HG02588 (cell line): ENCODE measurements around the gene GPC3.

Experiments used
- ATAC-seq: cut with Tn5 transposase; IDR thresholded peaks from one replicate; pipeline ENCODE4 v1.9.1; 2021; ENCODE audit warnings: mild to moderate bottlenecking, moderate library complexity; ENCODE audit not compliant: unreplicated experiment

Gene GPC3

GRCh38 chrX:133933316-133933715, 52.1 kb downstream of the GPC3 start:
- ATAC-seq, result no peak

DNA sequence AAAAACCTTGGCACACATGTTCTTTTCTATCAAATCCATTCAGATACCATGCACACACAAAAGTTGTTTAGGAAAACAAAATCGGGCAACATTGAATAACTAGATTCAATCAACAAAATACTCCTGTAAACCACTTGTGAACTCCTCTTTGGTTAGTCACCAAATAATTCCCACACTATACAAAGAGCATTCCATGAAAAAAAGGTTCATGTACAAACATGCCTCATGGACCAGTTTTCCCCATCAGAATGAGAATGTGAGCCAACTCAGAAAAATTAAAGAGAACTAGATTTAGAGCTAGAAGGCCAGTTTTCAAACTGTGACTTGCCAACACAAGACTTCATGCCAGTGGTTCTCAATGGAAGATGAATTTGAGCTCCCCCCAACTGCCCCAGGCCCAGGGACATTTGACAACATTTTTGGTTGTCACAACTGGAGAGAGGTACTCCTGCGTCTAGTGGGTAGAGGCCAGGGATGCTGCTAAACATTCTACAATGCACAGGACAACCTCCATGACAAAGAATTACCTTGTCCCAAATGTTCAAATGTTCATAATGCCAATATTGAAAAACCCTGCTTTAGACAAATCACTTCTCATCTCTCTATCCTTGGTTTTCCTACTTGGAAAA, 55.4 kb downstream of the GPC3 start:
- no peak for ATAC-seq

GRCh38 chrX:133928365-133928764, 57.0 kb downstream of the GPC3 start:
- no peak for ATAC-seq

GRCh38 chrX:133926809-133927208, 58.6 kb downstream of the GPC3 start:
- no peak for ATAC-seq

- ATAC-seq, result no peak
Observed at GRCh38 chrX:133926099-133926498, 59.3 kb downstream of the GPC3 start.

GRCh38 chrX:133924548-133924947, 60.8 kb downstream of the GPC3 start:
- ATAC-seq, result no peak

DNA sequence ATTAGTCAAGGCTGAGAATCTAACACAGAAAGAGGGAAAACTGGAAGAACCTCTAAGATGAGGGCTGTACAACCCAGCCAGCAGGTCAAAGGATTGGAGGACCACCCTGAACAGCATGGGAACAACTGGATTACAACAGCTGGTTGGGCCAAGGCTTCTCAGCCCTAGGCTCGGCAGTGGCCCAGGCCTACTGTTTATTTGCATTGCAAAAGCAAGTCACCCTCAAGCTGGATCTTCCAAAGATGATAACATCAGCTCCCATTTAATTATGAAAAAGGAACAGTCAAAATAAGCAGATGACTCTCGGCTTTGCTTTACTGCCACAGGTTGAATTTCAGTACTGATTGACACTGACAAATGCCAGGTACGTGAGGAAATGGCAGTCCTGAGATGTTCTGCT, 61.8 kb downstream of the GPC3 start:
- ATAC-seq, result no peak

- ATAC-seq, result no peak
Observed at GRCh38 chrX:133923113-133923512, 62.3 kb downstream of the GPC3 start.

DNA sequence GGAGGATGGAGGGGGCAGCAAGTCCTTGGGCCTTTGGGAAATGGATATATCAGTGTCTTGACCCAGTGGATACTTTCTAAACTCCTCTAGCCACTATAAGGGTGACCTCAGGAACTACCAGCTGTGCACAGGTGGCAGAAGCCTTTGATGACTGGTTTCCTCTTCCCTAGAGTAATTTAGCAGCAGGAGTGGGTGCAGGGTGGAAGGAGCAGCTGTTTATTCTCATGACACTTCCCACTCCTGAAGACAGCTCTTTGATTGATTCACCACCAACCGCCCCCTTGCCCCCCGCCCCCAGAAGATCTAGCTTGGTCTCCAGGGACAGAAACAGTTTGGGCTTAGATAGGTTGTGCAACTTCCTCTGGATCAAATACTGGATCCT, 63.0 kb downstream of the GPC3 start:
- ATAC-seq, result no peak

DNA sequence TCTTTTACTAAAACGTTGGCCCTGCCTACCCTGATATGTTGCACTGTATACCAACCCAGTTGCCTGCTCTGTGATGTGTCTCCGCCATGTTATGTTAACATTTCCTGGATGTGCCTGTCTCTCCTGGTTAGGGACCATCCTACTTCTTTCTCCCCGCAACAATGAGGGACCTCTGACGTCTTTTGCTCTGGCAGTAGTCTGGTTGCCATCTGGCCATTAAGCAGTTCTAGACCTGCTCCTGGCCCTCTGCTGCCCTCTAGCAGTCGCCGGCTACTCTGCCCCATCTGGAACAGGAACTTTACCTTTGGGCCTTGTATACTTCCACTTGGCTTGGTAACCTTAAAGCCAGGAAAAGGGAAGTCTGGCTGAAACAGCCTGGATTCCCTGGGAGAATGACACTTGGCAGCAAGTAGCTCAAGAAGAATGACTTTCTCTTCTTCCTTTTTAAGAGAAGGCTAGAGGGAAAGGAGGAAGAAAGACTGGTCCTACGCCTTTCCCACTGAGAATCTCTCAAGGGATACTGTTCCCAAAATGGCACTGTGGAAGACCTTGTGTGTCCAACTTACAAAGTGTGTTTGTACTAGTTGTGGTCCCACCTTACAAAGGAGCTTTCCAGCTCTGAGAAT, 63.5 kb downstream of the GPC3 start:
- peak; percentile 60 for ATAC-seq

DNA sequence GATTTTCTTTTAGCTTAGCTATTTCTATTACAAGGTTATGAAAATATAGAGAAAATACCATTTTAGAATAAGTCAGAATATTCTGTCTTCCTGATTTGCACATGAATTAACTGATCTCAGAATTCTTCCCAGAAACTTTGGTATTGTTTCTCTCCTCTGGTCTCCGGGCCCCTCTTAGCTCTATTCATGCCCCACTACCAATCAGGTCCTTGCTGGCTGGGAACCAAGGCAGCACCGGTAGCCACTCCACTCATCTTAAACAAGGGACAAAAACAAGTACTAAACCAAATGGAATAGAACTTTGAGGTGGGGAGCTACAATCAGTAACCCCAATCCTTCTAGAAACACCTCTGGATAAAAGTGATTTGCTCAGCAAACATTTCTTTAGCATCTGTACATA, 64.3 kb downstream of the GPC3 start:
- no peak for ATAC-seq

- no peak for ATAC-seq
Observed at GRCh38 chrX:133918361-133918771, 67.0 kb downstream of the GPC3 start.

GRCh38 chrX:133916984-133917722, 68.2 kb downstream of the GPC3 start:
- ATAC-seq, result no peak

GRCh38 chrX:133913658-133914388, 71.6 kb downstream of the GPC3 start:
- ATAC-seq, result no peak

- ATAC-seq, result no peak
Observed at GRCh38 chrX:133913009-133913408, 72.4 kb downstream of the GPC3 start.

GRCh38 chrX:133911825-133912495, 73.4 kb downstream of the GPC3 start:
- no peak for ATAC-seq

- no peak for ATAC-seq
Observed at GRCh38 chrX:133910539-133910938, 74.9 kb downstream of the GPC3 start.

DNA sequence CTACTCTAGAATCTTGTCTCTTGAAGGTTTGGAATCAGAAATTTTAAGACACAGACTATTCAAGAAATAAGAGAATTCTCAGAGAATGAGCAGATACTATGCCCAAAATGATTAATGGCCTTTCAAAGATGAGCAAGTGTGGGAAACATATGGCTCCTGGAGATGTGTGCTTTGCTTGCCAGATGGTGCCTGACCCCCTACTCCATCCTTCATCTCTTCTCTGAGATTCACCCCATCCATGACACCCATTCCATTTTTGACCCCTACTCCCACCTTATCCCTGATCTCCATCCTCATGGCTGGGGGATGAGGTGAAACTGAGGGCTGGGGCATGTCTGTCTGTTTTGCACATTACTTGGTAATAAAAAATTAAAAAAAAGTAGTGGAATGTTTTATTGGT, 75.5 kb downstream of the GPC3 start:
- ATAC-seq, result no peak

DNA sequence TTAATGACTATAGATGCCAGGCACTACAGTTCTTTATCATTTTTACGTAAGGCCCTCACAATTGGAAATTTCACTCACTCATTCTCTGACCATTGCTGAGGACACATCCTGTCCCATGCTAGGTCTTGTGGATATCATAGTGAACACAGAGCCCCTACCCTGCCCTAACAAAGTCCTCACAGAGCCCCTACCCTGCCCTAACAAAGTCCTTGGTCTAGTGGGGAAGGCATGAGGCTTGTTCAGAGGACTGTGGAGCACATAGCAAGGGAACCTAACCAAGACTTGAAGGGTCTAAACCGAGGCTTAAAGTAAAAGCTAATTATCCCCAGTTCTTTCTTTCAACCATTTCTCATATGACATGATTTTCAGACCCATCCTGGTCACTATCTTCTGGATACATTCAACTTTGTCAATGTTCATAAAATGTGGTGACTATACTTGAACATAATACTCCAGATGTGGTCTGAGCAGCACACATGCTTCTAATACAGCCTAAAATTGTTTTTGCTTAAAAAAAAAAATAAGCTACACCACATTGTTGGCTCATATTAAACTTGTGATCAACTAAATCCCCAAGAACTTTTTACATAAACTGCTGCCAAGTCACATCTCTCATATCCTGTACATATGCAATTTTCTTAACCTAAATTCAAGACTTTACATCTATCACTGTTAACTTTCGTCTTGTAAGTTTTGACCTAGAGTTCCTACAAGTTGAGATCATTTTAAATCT, 77.0 kb downstream of the GPC3 start:
- no peak for ATAC-seq

DNA sequence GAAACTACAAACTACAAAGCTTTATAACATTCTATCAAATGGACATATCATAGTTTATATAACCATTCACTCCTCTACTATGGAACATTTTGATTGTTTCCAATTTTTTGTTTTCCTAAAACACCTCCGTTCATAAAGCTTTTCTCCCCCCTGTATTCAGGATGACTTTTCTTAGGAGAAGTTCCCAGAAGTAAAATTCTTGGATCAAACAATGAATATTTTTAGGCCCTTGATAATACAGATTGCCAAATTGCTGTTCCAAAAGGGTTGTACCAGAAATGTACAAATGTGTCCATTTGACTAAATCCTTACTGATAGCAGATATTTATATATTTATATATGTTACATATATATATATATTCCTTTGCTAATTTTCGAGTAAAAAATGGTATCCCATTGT, 77.8 kb downstream of the GPC3 start:
- no peak for ATAC-seq
